ENCODE results near the gene BRCA2.
"Not testable (repeated sequence)": the region's sequence is repeated elsewhere in the genome, so short reads cannot be mapped to it uniquely, and the experiment has no call there.

BRCA2 gene

GRCh38 chr13:32347651-32348050 lies 32.3 kb downstream of the BRCA2 start:
- Histone ChIP-seq H3K9ac (ENCODE audit: low read depth, low read length) (no peak overlapping the region), H3K4me3 (ENCODE audit: low read length) (no peak overlapping the region), H3K36me3 (ENCODE audit: insufficient read depth, low read length) (peaks cover 53% of the 10 kb centered on the region), H3K9me3 (ENCODE audit: insufficient read depth, low read depth, low read length) (no peaks in the 10 kb centered on the region), H3K27me3 (ENCODE audit: insufficient read depth, low read length) (no peaks in the 10 kb centered on the region), H3K27ac (ENCODE audit: low read depth, low read length) (no peak overlapping the region), H3K4me1 (ENCODE audit: insufficient read depth, low read length) (no peaks in the 10 kb centered on the region; the same call in 1 of the 2 replicates)
- no CpG with 5 or more reads among the region's 1 CpG for WGBS

GRCh38 chr13:32350839-32351441 lies 35.6 kb downstream of the BRCA2 start:
- H3K4me1 ChIP-seq (ENCODE audit: insufficient read depth, low read length); H3K9me3 ChIP-seq (ENCODE audit: insufficient read depth, low read depth, low read length); H3K27me3 ChIP-seq (ENCODE audit: insufficient read depth, low read length); H3K4me3 ChIP-seq (ENCODE audit: low read length); H3K9ac ChIP-seq (ENCODE audit: low read depth, low read length); H3K27ac ChIP-seq (ENCODE audit: low read depth, low read length): not testable (repeated sequence)
- peaks cover 69% of the 10 kb centered on the region for H3K36me3 ChIP-seq (ENCODE audit: insufficient read depth, low read length)
- WGBS = 96% methylated on average over 15 of the region's 15 CpGs

GRCh38 chr13:32354040-32354439 lies 38.7 kb downstream of the BRCA2 start:
- H3K4me3 ChIP-seq (ENCODE audit: low read length) = no peak overlapping the region
- H3K9ac ChIP-seq (ENCODE audit: low read depth, low read length) = no peak overlapping the region
- H3K36me3 ChIP-seq (ENCODE audit: insufficient read depth, low read length) = peaks cover 55% of the 10 kb centered on the region
- no peaks in the 10 kb centered on the region for H3K9me3 ChIP-seq (ENCODE audit: insufficient read depth, low read depth, low read length)
- 97% methylated on average over 1 of the region's 1 CpG for WGBS
- peaks cover 13% of the 10 kb centered on the region for H3K4me1 ChIP-seq (ENCODE audit: insufficient read depth, low read length)
- H3K27me3 ChIP-seq (ENCODE audit: insufficient read depth, low read length) = no peaks in the 10 kb centered on the region
- H3K27ac ChIP-seq (ENCODE audit: low read depth, low read length) = no peak overlapping the region

GRCh38 chr13:32355935-32356334 lies 40.6 kb downstream of the BRCA2 start:
- WGBS = 97% methylated on average over 8 of the region's 8 CpGs

GRCh38 chr13:32362574-32362973 lies 47.3 kb downstream of the BRCA2 start:
- Histone ChIP-seq H3K27me3 (ENCODE audit: insufficient read depth, low read length) (no peaks in the 10 kb centered on the region), H3K4me1 (ENCODE audit: insufficient read depth, low read length) (no peaks in the 10 kb centered on the region), H3K36me3 (ENCODE audit: insufficient read depth, low read length) (peaks cover 32% of the 10 kb centered on the region), H3K27ac (ENCODE audit: low read depth, low read length) (no peak overlapping the region), H3K9me3 (ENCODE audit: insufficient read depth, low read depth, low read length) (no peaks in the 10 kb centered on the region), H3K9ac (ENCODE audit: low read depth, low read length) (no peak overlapping the region), H3K4me3 (ENCODE audit: low read length) (no peak overlapping the region)
- 98% methylated on average over 2 of the region's 2 CpGs for whole genome bisulfite sequencing

More at GRCh38 chr13:32355935-32356334, 40.6 kb downstream of the BRCA2 start:
- H3K9me3 ChIP-seq (ENCODE audit: insufficient read depth, low read depth, low read length); H3K9ac ChIP-seq (ENCODE audit: low read depth, low read length); H3K4me3 ChIP-seq (ENCODE audit: low read length); H3K27ac ChIP-seq (ENCODE audit: low read depth, low read length); H3K27me3 ChIP-seq (ENCODE audit: insufficient read depth, low read length): not testable (repeated sequence)
- Histone ChIP-seq H3K36me3 (ENCODE audit: insufficient read depth, low read length) (peaks cover 39% of the 10 kb centered on the region), H3K4me1 (ENCODE audit: insufficient read depth, low read length) (peaks cover 13% of the 10 kb centered on the region)

GRCh38 chr13:32370805-32371204 lies 55.5 kb downstream of the BRCA2 start:
- 95% methylated on average over 2 of the region's 2 CpGs for WGBS
- H3K9ac ChIP-seq (ENCODE audit: low read depth, low read length) = no peak overlapping the region
- H3K27ac ChIP-seq (ENCODE audit: low read depth, low read length) = no peak overlapping the region
- no peaks in the 10 kb centered on the region for H3K27me3 ChIP-seq (ENCODE audit: insufficient read depth, low read length)
- H3K4me3 ChIP-seq (ENCODE audit: low read length) = no peak overlapping the region
- H3K4me1 ChIP-seq (ENCODE audit: insufficient read depth, low read length) = no peaks in the 10 kb centered on the region
- no peaks in the 10 kb centered on the region for H3K9me3 ChIP-seq (ENCODE audit: insufficient read depth, low read depth, low read length)
- peaks cover 45% of the 10 kb centered on the region for H3K36me3 ChIP-seq (ENCODE audit: insufficient read depth, low read length)

- Histone ChIP-seq H3K9me3 (ENCODE audit: insufficient read depth, low read depth, low read length) (no peaks in the 10 kb centered on the region), H3K27ac (ENCODE audit: low read depth, low read length) (no peak overlapping the region), H3K9ac (ENCODE audit: low read depth, low read length) (no peak overlapping the region), H3K27me3 (ENCODE audit: insufficient read depth, low read length) (no peaks in the 10 kb centered on the region), H3K36me3 (ENCODE audit: insufficient read depth, low read length) (peaks cover 66% of the 10 kb centered on the region), H3K4me1 (ENCODE audit: insufficient read depth, low read length) (no peaks in the 10 kb centered on the region), H3K4me3 (ENCODE audit: low read length) (no peak overlapping the region)
- 95% methylated on average over 13 of the region's 13 CpGs for WGBS
Observed at GRCh38 chr13:32376642-32377415, 61.5 kb downstream of the BRCA2 start.

- H3K4me1 ChIP-seq (ENCODE audit: insufficient read depth, low read length) = no peaks in the 10 kb centered on the region
- H3K36me3 ChIP-seq (ENCODE audit: insufficient read depth, low read length) = peaks cover 60% of the 10 kb centered on the region
- H3K9ac ChIP-seq (ENCODE audit: low read depth, low read length) = no peak overlapping the region
- WGBS = 100% methylated on average over 1 of the region's 1 CpG
- no peaks in the 10 kb centered on the region for H3K27me3 ChIP-seq (ENCODE audit: insufficient read depth, low read length)
- H3K27ac ChIP-seq (ENCODE audit: low read depth, low read length) = no peak overlapping the region
- no peak overlapping the region for H3K4me3 ChIP-seq (ENCODE audit: low read length)
- no peaks in the 10 kb centered on the region for H3K9me3 ChIP-seq (ENCODE audit: insufficient read depth, low read depth, low read length)
Observed at GRCh38 chr13:32378012-32378411, 62.7 kb downstream of the BRCA2 start.

GRCh38 chr13:32381539-32381938 lies 66.2 kb downstream of the BRCA2 start:
- H3K4me3 ChIP-seq (ENCODE audit: low read length) = no peak overlapping the region
- no peak overlapping the region for H3K9ac ChIP-seq (ENCODE audit: low read depth, low read length)
- no peak overlapping the region for H3K27ac ChIP-seq (ENCODE audit: low read depth, low read length)
- no peaks in the 10 kb centered on the region for H3K27me3 ChIP-seq (ENCODE audit: insufficient read depth, low read length)
- no peaks in the 10 kb centered on the region for H3K9me3 ChIP-seq (ENCODE audit: insufficient read depth, low read depth, low read length)
- WGBS = 66% methylated on average over 3 of the region's 3 CpGs
- H3K36me3 ChIP-seq (ENCODE audit: insufficient read depth, low read length) = peaks cover 70% of the 10 kb centered on the region
- H3K4me1 ChIP-seq (ENCODE audit: insufficient read depth, low read length) = no peaks in the 10 kb centered on the region

GRCh38 chr13:32383836-32384618 lies 68.7 kb downstream of the BRCA2 start:
- WGBS = 89% methylated on average over 5 of the region's 5 CpGs
- H3K27ac ChIP-seq (ENCODE audit: low read depth, low read length) = no peak overlapping the region
- no peak overlapping the region for H3K9ac ChIP-seq (ENCODE audit: low read depth, low read length)
- peaks cover 49% of the 10 kb centered on the region for H3K36me3 ChIP-seq (ENCODE audit: insufficient read depth, low read length)
- H3K4me1 ChIP-seq (ENCODE audit: insufficient read depth, low read length) = no peaks in the 10 kb centered on the region
- no peak overlapping the region for H3K4me3 ChIP-seq (ENCODE audit: low read length)
- no peaks in the 10 kb centered on the region for H3K9me3 ChIP-seq (ENCODE audit: insufficient read depth, low read depth, low read length)
- H3K27me3 ChIP-seq (ENCODE audit: insufficient read depth, low read length) = no peaks in the 10 kb centered on the region

- Histone ChIP-seq H3K9me3 (ENCODE audit: insufficient read depth, low read depth, low read length) (no peaks in the 10 kb centered on the region), H3K36me3 (ENCODE audit: insufficient read depth, low read length) (peaks cover 43% of the 10 kb centered on the region), H3K4me3 (ENCODE audit: low read length) (no peak overlapping the region), H3K4me1 (ENCODE audit: insufficient read depth, low read length) (no peaks in the 10 kb centered on the region), H3K9ac (ENCODE audit: low read depth, low read length) (no peak overlapping the region), H3K27me3 (ENCODE audit: insufficient read depth, low read length) (no peaks in the 10 kb centered on the region), H3K27ac (ENCODE audit: low read depth, low read length) (no peak overlapping the region)
- 97% methylated on average over 2 of the region's 2 CpGs for WGBS
Observed at GRCh38 chr13:32384702-32385101, 69.4 kb downstream of the BRCA2 start.
